HEK293 (cell line): ENCODE data around the gene C6orf89.
A peak's percentile ranks its signal among the peaks of the same experiment; 100 is the strongest.

ENCODE experiments used
- GLIS1 ChIP-seq: fragments of 450-650 bp; formaldehyde crosslinking; IDR thresholded peaks from 2 replicates; pipeline ENCODE4 v1.5.1; 2016; ENCODE audit warnings: missing biosample characterization, missing genetic modification characterization
- GLIS2 ChIP-seq: fragments of 450-650 bp; formaldehyde crosslinking; IDR thresholded peaks from 2 replicates; pipeline ENCODE4 v1.5.1; 2016; ENCODE audit warnings: missing biosample characterization, missing genetic modification characterization
- KLF1 ChIP-seq: fragments of 450-650 bp; formaldehyde crosslinking; IDR thresholded peaks from 2 replicates; pipeline ENCODE4 v1.5.1; 2016; ENCODE audit warnings: missing biosample characterization, missing genetic modification characterization
- OVOL3 ChIP-seq: fragments of 450-650 bp; formaldehyde crosslinking; IDR thresholded peaks from 2 replicates; pipeline ENCODE4 v1.5.1; 2016; ENCODE audit warnings: missing biosample characterization, missing genetic modification characterization
- SETDB1 ChIP-seq: IDR thresholded peaks from one replicate; pipeline ENCODE4 v1.6.1; 2017; ENCODE audit warnings: mild to moderate bottlenecking, low read length, moderate library complexity, mixed read lengths; ENCODE audit not compliant: insufficient read length
- SP3 ChIP-seq: fragments of 450-650 bp; formaldehyde crosslinking; IDR thresholded peaks from 2 replicates; pipeline ENCODE4 v1.5.1; 2016; ENCODE audit warnings: missing biosample characterization, missing genetic modification characterization
- TCF7L2 ChIP-seq: IDR thresholded peaks from 2 replicates; pipeline ENCODE4 v1.6.1; 2011; ENCODE audit warnings: low read depth, mild to moderate bottlenecking, inconsistent platforms, low read length, moderate library complexity, borderline replicate concordance
- ZBTB1 ChIP-seq: fragments of 450-650 bp; formaldehyde crosslinking; IDR thresholded peaks from 2 replicates; pipeline ENCODE4 v1.5.1; 2016; ENCODE audit warnings: missing biosample characterization, missing genetic modification characterization
- ZBTB48 ChIP-seq: fragments of 450-650 bp; formaldehyde crosslinking; IDR thresholded peaks from 2 replicates; pipeline ENCODE4 v1.5.1; 2016; ENCODE audit warnings: missing biosample characterization, missing genetic modification characterization
- ZBTB7A ChIP-seq: fragments of 450-650 bp; formaldehyde crosslinking; IDR thresholded peaks from 2 replicates; pipeline ENCODE4 v1.5.1; 2016; ENCODE audit warnings: low read depth, missing biosample characterization, missing genetic modification characterization
- ZFHX2 ChIP-seq: fragments of 450-650 bp; formaldehyde crosslinking; conservative IDR thresholded peaks from 2 replicates; pipeline ENCODE4 v1.5.1; 2016; ENCODE audit warnings: missing biosample characterization, missing genetic modification characterization
- ZFP41 ChIP-seq: fragments of 450-650 bp; formaldehyde crosslinking; IDR thresholded peaks from 2 replicates; pipeline ENCODE4 v1.5.1; 2016; ENCODE audit warnings: missing biosample characterization, missing genetic modification characterization, borderline replicate concordance
- ZFP69B ChIP-seq: fragments of 450-650 bp; formaldehyde crosslinking; IDR thresholded peaks from 2 replicates; pipeline ENCODE4 v1.5.1; 2016; ENCODE audit warnings: missing biosample characterization, missing genetic modification characterization
- ZNF18 ChIP-seq: fragments of 450-650 bp; formaldehyde crosslinking; IDR thresholded peaks from 2 replicates; pipeline ENCODE4 v1.5.1; 2016; ENCODE audit warnings: missing biosample characterization, missing genetic modification characterization
- ZNF335 ChIP-seq: fragments of 450-650 bp; formaldehyde crosslinking; conservative IDR thresholded peaks from 2 replicates; pipeline ENCODE4 v1.5.1; 2016; ENCODE audit warnings: missing biosample characterization, missing genetic modification characterization
- ZNF362 ChIP-seq: fragments of 450-650 bp; formaldehyde crosslinking; IDR thresholded peaks from 2 replicates; pipeline ENCODE4 v1.5.1; 2016; ENCODE audit warnings: missing biosample characterization, missing genetic modification characterization
- ZNF514 ChIP-seq: fragments of 450-650 bp; formaldehyde crosslinking; IDR thresholded peaks from 2 replicates; pipeline ENCODE4 v1.5.1; 2016; ENCODE audit warnings: missing biosample characterization, missing genetic modification characterization
- ZNF521 ChIP-seq: fragments of 450-650 bp; formaldehyde crosslinking; IDR thresholded peaks from 2 replicates; pipeline ENCODE4 v1.5.1; 2017; ENCODE audit warnings: missing biosample characterization, mild to moderate bottlenecking, missing genetic modification characterization
- ZNF596 ChIP-seq: fragments of 450-650 bp; IDR thresholded peaks from 2 replicates; pipeline ENCODE4 v1.5.0; 2018; ENCODE audit warnings: missing biosample characterization, mild to moderate bottlenecking, missing genetic modification characterization, moderate library complexity
- ZNF610 ChIP-seq: fragments of 450-650 bp; formaldehyde crosslinking; IDR thresholded peaks from 2 replicates; pipeline ENCODE4 v1.5.1; 2016; ENCODE audit warnings: missing biosample characterization, missing genetic modification characterization, borderline replicate concordance
- ZNF654 ChIP-seq: fragments of 450-650 bp; formaldehyde crosslinking; IDR thresholded peaks from 2 replicates; pipeline ENCODE4 v1.5.1; 2016; ENCODE audit warnings: low read depth, missing biosample characterization, missing genetic modification characterization
- TF ChIP-seq, protein P1 (sequence below): sonication (generic); formaldehyde crosslinking; IDR thresholded peaks from 2 replicates; pipeline ENCODE4 v1.8.1; 2022; ENCODE audit warnings: mild to moderate bottlenecking, moderate library complexity, missing genetic modification reagents
- TF ChIP-seq, protein P2 (sequence below): fragments of 450-650 bp; formaldehyde crosslinking; IDR thresholded peaks from 2 replicates; pipeline ENCODE4 v1.5.1; 2016; ENCODE audit warnings: missing biosample characterization, missing genetic modification characterization
- TF ChIP-seq, protein P3 (sequence below): fragments of 450-650 bp; formaldehyde crosslinking; conservative IDR thresholded peaks from 2 replicates; pipeline ENCODE4 v1.5.1; 2016; ENCODE audit warnings: low read depth, missing biosample characterization, missing genetic modification characterization
- TF ChIP-seq, protein P4 (sequence below): fragments of 450-650 bp; IDR thresholded peaks from 2 replicates; pipeline ENCODE4 v1.5.1; 2018; ENCODE audit warnings: missing biosample characterization, missing genetic modification characterization

C6orf89 gene

GRCh38 chr6:36885461-36886401 lies at the start of gene C6orf89 (continued):
- no peak for TF ChIP-seq ZNF362 (tag by site-specific recombination)
- TF ChIP-seq ZFP41 (tag by site-specific recombination): no peak
- TF ChIP-seq, protein P1, sequence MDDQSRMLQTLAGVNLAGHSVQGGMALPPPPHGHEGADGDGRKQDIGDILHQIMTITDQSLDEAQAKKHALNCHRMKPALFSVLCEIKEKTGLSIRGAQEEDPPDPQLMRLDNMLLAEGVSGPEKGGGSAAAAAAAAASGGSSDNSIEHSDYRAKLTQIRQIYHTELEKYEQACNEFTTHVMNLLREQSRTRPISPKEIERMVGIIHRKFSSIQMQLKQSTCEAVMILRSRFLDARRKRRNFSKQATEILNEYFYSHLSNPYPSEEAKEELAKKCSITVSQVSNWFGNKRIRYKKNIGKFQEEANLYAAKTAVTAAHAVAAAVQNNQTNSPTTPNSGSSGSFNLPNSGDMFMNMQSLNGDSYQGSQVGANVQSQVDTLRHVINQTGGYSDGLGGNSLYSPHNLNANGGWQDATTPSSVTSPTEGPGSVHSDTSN (CRISPR knock-in tag): 0 out of 2 replicates have a peak, but pooled peaks have one; percentile 55
- no peak for TF ChIP-seq ZNF596 (tag by site-specific recombination)
- peak; percentile 96 for TF ChIP-seq GLIS2 (tag by site-specific recombination)
- peak; percentile 69 for TF ChIP-seq ZNF335 (tag by site-specific recombination)
- peak; percentile 72; the same call in 1 of the 2 replicates for TF ChIP-seq ZBTB7A (tag by site-specific recombination)
- TF ChIP-seq ZNF18 (tag by site-specific recombination): 0 out of 2 replicates have a peak, but pooled peaks have one; percentile 17
- TF ChIP-seq ZNF610: peak; percentile 73
- TF ChIP-seq, protein P2, sequence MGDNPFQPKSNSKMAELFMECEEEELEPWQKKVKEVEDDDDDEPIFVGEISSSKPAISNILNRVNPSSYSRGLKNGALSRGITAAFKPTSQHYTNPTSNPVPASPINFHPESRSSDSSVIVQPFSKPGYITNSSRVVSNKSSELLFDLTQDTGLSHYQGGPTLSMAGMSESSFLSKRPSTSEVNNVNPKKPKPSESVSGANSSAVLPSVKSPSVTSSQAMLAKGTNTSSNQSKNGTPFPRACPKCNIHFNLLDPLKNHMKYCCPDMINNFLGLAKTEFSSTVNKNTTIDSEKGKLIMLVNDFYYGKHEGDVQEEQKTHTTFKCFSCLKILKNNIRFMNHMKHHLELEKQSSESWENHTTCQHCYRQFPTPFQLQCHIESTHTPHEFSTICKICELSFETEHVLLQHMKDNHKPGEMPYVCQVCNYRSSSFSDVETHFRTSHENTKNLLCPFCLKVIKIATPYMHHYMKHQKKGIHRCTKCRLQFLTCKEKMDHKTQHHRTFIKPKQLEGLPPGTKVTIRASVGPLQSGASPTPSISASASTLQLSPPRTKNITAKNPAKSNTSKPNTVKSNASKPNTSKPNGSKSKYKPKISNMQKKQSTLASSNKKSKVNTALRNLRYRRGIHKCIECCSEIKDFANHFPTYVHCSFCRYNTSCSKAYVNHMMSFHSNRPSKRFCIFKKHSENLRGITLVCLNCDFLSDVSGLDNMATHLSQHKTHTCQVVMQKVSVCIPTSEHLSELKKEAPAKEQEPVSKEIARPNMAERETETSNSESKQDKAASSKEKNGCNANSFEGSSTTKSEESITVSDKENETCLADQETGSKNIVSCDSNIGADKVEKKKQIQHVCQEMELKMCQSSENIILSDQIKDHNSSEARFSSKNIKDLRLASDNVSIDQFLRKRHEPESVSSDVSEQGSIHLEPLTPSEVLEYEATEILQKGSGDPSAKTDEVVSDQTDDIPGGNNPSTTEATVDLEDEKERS (tag by site-specific recombination): no peak
- TF ChIP-seq ZBTB48: peak; percentile 82
- no peak for TF ChIP-seq ZNF514 (tag by site-specific recombination)
- no peak for TF ChIP-seq SETDB1
- peak; percentile 90 for TF ChIP-seq SP3 (tag by site-specific recombination)
- TF ChIP-seq, protein P3, sequence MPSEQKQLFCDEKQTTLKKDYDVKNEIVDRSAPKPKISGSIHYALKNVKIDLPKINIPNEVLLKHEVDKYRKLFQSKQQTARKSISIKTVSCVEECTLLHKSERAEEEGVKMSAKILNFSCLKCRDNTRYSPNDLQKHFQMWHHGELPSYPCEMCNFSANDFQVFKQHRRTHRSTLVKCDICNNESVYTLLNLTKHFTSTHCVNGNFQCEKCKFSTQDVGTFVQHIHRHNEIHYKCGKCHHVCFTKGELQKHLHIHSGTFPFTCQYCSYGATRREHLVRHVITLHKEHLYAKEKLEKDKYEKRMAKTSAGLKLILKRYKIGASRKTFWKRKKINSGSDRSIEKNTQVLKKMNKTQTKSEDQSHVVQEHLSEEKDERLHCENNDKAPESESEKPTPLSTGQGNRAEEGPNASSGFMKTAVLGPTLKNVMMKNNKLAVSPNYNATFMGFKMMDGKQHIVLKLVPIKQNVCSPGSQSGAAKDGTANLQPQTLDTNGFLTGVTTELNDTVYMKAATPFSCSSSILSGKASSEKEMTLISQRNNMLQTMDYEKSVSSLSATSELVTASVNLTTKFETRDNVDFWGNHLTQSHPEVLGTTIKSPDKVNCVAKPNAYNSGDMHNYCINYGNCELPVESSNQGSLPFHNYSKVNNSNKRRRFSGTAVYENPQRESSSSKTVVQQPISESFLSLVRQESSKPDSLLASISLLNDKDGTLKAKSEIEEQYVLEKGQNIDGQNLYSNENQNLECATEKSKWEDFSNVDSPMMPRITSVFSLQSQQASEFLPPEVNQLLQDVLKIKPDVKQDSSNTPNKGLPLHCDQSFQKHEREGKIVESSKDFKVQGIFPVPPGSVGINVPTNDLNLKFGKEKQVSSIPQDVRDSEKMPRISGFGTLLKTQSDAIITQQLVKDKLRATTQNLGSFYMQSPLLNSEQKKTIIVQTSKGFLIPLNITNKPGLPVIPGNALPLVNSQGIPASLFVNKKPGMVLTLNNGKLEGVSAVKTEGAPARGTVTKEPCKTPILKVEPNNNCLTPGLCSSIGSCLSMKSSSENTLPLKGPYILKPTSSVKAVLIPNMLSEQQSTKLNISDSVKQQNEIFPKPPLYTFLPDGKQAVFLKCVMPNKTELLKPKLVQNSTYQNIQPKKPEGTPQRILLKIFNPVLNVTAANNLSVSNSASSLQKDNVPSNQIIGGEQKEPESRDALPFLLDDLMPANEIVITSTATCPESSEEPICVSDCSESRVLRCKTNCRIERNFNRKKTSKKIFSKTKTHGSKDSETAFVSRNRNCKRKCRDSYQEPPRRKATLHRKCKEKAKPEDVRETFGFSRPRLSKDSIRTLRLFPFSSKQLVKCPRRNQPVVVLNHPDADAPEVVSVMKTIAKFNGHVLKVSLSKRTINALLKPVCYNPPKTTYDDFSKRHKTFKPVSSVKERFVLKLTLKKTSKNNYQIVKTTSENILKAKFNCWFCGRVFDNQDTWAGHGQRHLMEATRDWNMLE (tag by site-specific recombination): peak; percentile 100
- TF ChIP-seq KLF1 (tag by site-specific recombination): peak; percentile 90
- 0 out of 2 replicates have a peak, but pooled peaks have one; percentile 24 for TF ChIP-seq ZFHX2 (tag by site-specific recombination)
- TF ChIP-seq, protein P4, sequence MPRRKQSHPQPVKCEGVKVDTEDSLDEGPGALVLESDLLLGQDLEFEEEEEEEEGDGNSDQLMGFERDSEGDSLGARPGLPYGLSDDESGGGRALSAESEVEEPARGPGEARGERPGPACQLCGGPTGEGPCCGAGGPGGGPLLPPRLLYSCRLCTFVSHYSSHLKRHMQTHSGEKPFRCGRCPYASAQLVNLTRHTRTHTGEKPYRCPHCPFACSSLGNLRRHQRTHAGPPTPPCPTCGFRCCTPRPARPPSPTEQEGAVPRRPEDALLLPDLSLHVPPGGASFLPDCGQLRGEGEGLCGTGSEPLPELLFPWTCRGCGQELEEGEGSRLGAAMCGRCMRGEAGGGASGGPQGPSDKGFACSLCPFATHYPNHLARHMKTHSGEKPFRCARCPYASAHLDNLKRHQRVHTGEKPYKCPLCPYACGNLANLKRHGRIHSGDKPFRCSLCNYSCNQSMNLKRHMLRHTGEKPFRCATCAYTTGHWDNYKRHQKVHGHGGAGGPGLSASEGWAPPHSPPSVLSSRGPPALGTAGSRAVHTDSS (tag by site-specific recombination): no peak; the same call in 1 of the 2 replicates
- peak; percentile 69 for TF ChIP-seq GLIS1 (tag by site-specific recombination)
- TF ChIP-seq ZBTB1 (tag by site-specific recombination): no peak
- TF ChIP-seq TCF7L2: no peak
- TF ChIP-seq ZFP69B (tag by site-specific recombination): peak; percentile 63
- no peak for TF ChIP-seq ZNF521 (tag by site-specific recombination)
- TF ChIP-seq OVOL3 (tag by site-specific recombination): no peak
- peak; percentile 57 for TF ChIP-seq ZNF654 (tag by site-specific recombination)
